Epithelial cell of esophagus (primary cell): ENCODE data around the gene CDC42BPA.

Source experiments
- DNase-seq: peaks from one replicate; pipeline ENCODE4 v3.0.0; 2010; ENCODE audit warnings: low read depth
- H3K4me3 ChIP-seq: 2 replicates; pipeline ENCODE4 v1.5.1; 2011; ENCODE audit warnings: mild to moderate bottlenecking, low read length, control low read depth
- CTCF ChIP-seq: IDR thresholded peaks from 2 replicates; pipeline ENCODE4 v1.5.1; 2011; ENCODE audit warnings: low read depth, mild to moderate bottlenecking, low read length, control low read depth, inconsistent platforms; ENCODE audit not compliant: insufficient read depth; ENCODE audit errors: missing control alignments

The CDC42BPA gene

DNA sequence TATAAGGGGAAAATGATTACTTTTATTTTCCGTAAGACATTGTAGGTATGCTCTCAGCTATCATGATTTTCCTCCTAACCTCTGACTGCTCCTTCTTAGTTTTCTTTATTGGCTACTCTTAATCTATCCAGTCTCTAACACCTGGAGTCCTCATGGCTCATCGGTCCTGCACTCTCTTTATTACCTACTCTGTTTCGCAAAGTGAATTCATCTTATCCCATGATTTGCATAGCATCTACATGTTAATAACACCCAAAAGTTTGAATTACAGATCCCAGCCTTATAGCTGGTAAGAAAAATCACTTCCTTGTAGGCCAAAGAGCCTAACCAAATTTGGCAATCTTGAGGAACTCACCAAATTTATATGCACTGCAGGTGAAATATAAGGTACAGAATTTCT, 136.3 kb downstream of the CDC42BPA start:
- no peak overlapping the region for H3K4me3 ChIP-seq
- TF ChIP-seq CTCF = no peak
- no peak for DNase-seq

DNA sequence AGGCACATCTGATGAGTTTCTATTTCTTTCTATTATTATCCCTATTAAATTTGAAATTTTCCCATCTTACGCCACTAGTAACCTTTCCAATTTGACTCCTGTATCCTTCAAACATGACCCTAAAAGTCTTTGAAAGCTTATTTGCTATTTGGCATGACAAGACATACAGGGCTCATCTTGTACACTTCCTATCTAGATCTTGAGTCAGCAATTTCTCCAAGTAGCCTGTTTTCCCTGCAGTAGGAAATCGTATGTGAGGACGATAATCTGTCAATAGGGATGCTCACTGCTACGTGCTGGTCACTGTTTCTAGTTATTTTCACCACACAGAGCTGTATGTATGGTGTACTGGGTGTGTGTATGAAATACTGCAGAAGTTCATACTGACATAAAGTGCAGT, 142.7 kb downstream of the CDC42BPA start:
- TF ChIP-seq CTCF = no peak
- no peak for DNase-seq
- H3K4me3 ChIP-seq = no peak overlapping the region

DNA sequence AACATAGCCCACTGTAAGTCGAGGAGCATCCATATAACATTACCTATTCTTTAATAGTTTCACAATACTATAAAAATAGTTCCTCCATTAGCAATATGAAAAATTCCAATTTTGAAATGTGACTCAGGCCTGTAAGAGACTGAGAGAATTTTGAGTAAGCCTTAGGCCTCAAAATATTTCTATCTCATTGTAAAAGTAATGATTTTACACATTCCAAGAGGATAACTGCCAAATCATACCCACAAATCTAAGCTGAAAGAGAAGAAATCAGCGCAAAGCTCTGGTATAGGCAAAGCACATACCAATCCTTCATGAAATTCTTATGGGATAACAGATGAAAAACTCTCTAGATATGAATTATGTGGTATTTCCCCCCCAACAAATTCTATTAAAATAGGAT, 144.1 kb downstream of the CDC42BPA start:
- DNase-seq = no peak
- no peak overlapping the region for H3K4me3 ChIP-seq
- no peak for TF ChIP-seq CTCF

- DNase-seq = no peak
- no peak for TF ChIP-seq CTCF
- no peak overlapping the region for H3K4me3 ChIP-seq
These were observed 147.7 kb downstream of the CDC42BPA start for GRCh38 chr1:227170361-227171166.

- TF ChIP-seq CTCF = no peak
- DNase-seq = no peak
- no peak overlapping the region for H3K4me3 ChIP-seq
These were observed 148.9 kb downstream of the CDC42BPA start for GRCh38 chr1:227169343-227169742.

- no peak for DNase-seq
- no peak overlapping the region for H3K4me3 ChIP-seq
- TF ChIP-seq CTCF = no peak
These were observed 150.8 kb downstream of the CDC42BPA start for GRCh38 chr1:227167276-227168101.
